Bronchial epithelial cell (primary cell): ENCODE data around the gene PDE4B. TPM values are rescaled to one million over a fixed set of nuclear protein-coding genes. Genes with fewer than 3 reads are reported as not detected.
"Not testable (repeated sequence)": the region's sequence is repeated elsewhere in the genome, so short reads cannot be mapped to it uniquely, and the experiment has no call there.

Source experiments
- DNase-seq: peaks from one replicate; pipeline ENCODE4 v3.0.0-alpha.2; 2010; ENCODE audit warnings: low read depth
- FAIRE-seq: peaks from 2 replicates; lab custom pipeline; 2011; peaks lifted over from hg19 to GRCh38; lab: Jason Lieb, UNC
- H3K27me3 ChIP-seq: 2 replicates; pipeline ENCODE4 v1.5.1; 2011; ENCODE audit warnings: low read length; ENCODE audit not compliant: control insufficient read depth, insufficient read depth
- H3K36me3 ChIP-seq: 2 replicates; pipeline ENCODE4 v1.5.1; 2011; ENCODE audit warnings: low read length; ENCODE audit not compliant: control insufficient read depth, insufficient read depth
- H3K4me3 ChIP-seq: 2 replicates; pipeline ENCODE4 v1.5.1; 2011; ENCODE audit warnings: mild to moderate bottlenecking, low read depth, low read length, control low read depth
- CTCF ChIP-seq: IDR thresholded peaks from 2 replicates; pipeline ENCODE4 v1.5.1; 2011; ENCODE audit warnings: mild to moderate bottlenecking, moderate library complexity, low read length, control low read depth, inconsistent platforms; ENCODE audit not compliant: insufficient read depth, severe bottlenecking
- total RNA-seq: library from RNA; depleted of rRNA; stranded (reverse); fragments of >200 nt; gene quantifications from 2 replicates; pipeline ENCODE4 v1.2.1, GENCODE V29; 2014

PDE4B gene
- total RNA-seq, 1 donor from 2014 or later: 0.26 TPM

- Histone ChIP-seq H3K36me3 (no peaks in the 10 kb centered on the region), H3K4me3 (no peak overlapping the region), H3K27me3 (no peaks in the 10 kb centered on the region)
- FAIRE-seq (no peak), DNase-seq (no peak)
- no peak for TF ChIP-seq CTCF
Measured at GRCh38 chr1:65997693-65998092, 205.0 kb downstream of the PDE4B start.

- DNase-seq (no peak), FAIRE-seq (no peak)
- no peak overlapping the region for H3K4me3 ChIP-seq
- H3K27me3 ChIP-seq: no peaks in the 10 kb centered on the region
- no peak for TF ChIP-seq CTCF
- H3K36me3 ChIP-seq: no peaks in the 10 kb centered on the region
Measured at GRCh38 chr1:65998763-65999583, 206.3 kb downstream of the PDE4B start.

GRCh38 chr1:66000033-66000637, 207.4 kb downstream of the PDE4B start:
- DNase-seq (no peak), FAIRE-seq (no peak)
- Histone ChIP-seq H3K27me3 (no peaks in the 10 kb centered on the region), H3K4me3 (no peak overlapping the region), H3K36me3 (no peaks in the 10 kb centered on the region)
- TF ChIP-seq CTCF: no peak

- no peak for TF ChIP-seq CTCF
- H3K27me3 ChIP-seq: no peaks in the 10 kb centered on the region
- H3K4me3 ChIP-seq: no peak overlapping the region
- FAIRE-seq (no peak), DNase-seq (no peak)
- no peaks in the 10 kb centered on the region for H3K36me3 ChIP-seq
Measured at GRCh38 chr1:66003690-66004089, 211.0 kb downstream of the PDE4B start.

GRCh38 chr1:66006534-66006933, 213.8 kb downstream of the PDE4B start:
- not testable (repeated sequence) for FAIRE-seq, DNase-seq, H3K4me3 ChIP-seq, H3K36me3 ChIP-seq, H3K27me3 ChIP-seq

- FAIRE-seq (no peak), DNase-seq (no peak)
- Histone ChIP-seq H3K27me3 (no peaks in the 10 kb centered on the region), H3K4me3 (no peak overlapping the region), H3K36me3 (no peaks in the 10 kb centered on the region)
- no peak for TF ChIP-seq CTCF
Measured at GRCh38 chr1:66012106-66012784, 219.6 kb downstream of the PDE4B start.
